HEK293 (cell line): ENCODE measurements around the gene LGALS4.

Experiments used
- CTCF ChIA-PET: fragments of 350-600 bp; formaldehyde crosslinking; extraction: SDS; loops from one replicate; lab custom pipeline; 2021; ENCODE audit warnings: antibody characterized with exemption; lab: Yijun Ruan, JAX
- POLR2A ChIA-PET: fragments of 300-600 bp; formaldehyde crosslinking; extraction: SDS; loops from one replicate; lab custom pipeline; 2020; ENCODE audit warnings: antibody characterized with exemption, inconsistent platforms; lab: Yijun Ruan, JAX
- H3K27ac ChIP-seq: fragments of 200-500 bp; sonication (Bioruptor generic); 2 replicates; pipeline ENCODE4 v1.5.1; 2014; ENCODE audit warnings: low read depth, low read length, control low read depth, inconsistent platforms; ENCODE audit errors: extremely low read depth
- H3K36me3 ChIP-seq, 2 experiments: fragments of 200-500 bp in 1 of 2; sonication (Bioruptor generic) in 1 of 2; 1 replicate in 1 of 2; 2 replicates in 1 of 2; pipeline ENCODE4 v1.5.1; 2014 to 2017; ENCODE audit warnings: inconsistent platforms in 2 of 2, low read length in 2 of 2; ENCODE audit not compliant: control insufficient read depth in 2 of 2, insufficient read depth in 1 of 2
- H3K4me1 ChIP-seq: fragments of 200-500 bp; sonication (Bioruptor generic); 2 replicates; pipeline ENCODE4 v1.5.1; 2014; ENCODE audit warnings: mild to moderate bottlenecking, low read length, inconsistent platforms; ENCODE audit not compliant: control insufficient read depth, insufficient read depth
- H3K4me3 ChIP-seq: 2 replicates; pipeline ENCODE4 v1.5.1; 2011; ENCODE audit warnings: low read depth, mild to moderate bottlenecking, control low read depth, low read length, moderate library complexity
- H3K9me3 ChIP-seq: fragments of 200-500 bp; sonication (Bioruptor generic); 2 replicates; pipeline ENCODE4 v1.5.1; 2014; ENCODE audit warnings: low read depth, low read length, inconsistent platforms; ENCODE audit not compliant: control insufficient read depth, insufficient read depth
- GLIS2 ChIP-seq: fragments of 450-650 bp; formaldehyde crosslinking; IDR thresholded peaks from 2 replicates; pipeline ENCODE4 v1.5.1; 2016; ENCODE audit warnings: missing biosample characterization, missing genetic modification characterization
- HOXC10 ChIP-seq: sonication (generic); formaldehyde crosslinking; IDR thresholded peaks from 2 replicates; pipeline ENCODE4 v1.8.1; 2023; ENCODE audit warnings: mild to moderate bottlenecking, missing genetic modification reagents
- HOXD13 ChIP-seq: sonication (generic); formaldehyde crosslinking; IDR thresholded peaks from 2 replicates; pipeline ENCODE4 v1.8.0; 2022; ENCODE audit warnings: missing genetic modification reagents, borderline replicate concordance
- IKZF3 ChIP-seq: fragments of 450-650 bp; IDR thresholded peaks from 2 replicates; pipeline ENCODE4 v1.5.0; 2018; ENCODE audit warnings: missing biosample characterization, mild to moderate bottlenecking, missing genetic modification characterization, moderate library complexity
- PRDM1 ChIP-seq: fragments of 450-650 bp; formaldehyde crosslinking; IDR thresholded peaks from 2 replicates; pipeline ENCODE4; 2016; ENCODE audit warnings: missing biosample characterization, missing genetic modification characterization
- SP3 ChIP-seq: fragments of 450-650 bp; formaldehyde crosslinking; IDR thresholded peaks from 2 replicates; pipeline ENCODE4 v1.5.1; 2016; ENCODE audit warnings: missing biosample characterization, missing genetic modification characterization
- ZBTB17 ChIP-seq: fragments of 450-650 bp; formaldehyde crosslinking; IDR thresholded peaks from 2 replicates; pipeline ENCODE4 v1.5.1; 2016; ENCODE audit warnings: missing biosample characterization, missing genetic modification characterization
- ZBTB7A ChIP-seq: fragments of 450-650 bp; formaldehyde crosslinking; IDR thresholded peaks from 2 replicates; pipeline ENCODE4 v1.5.1; 2016; ENCODE audit warnings: low read depth, missing biosample characterization, missing genetic modification characterization
- ZIC2 ChIP-seq: fragments of 450-650 bp; formaldehyde crosslinking; IDR thresholded peaks from 2 replicates; pipeline ENCODE4 v1.5.1; 2016; ENCODE audit warnings: missing biosample characterization, missing genetic modification characterization
- ZNF10 ChIP-seq: fragments of 450-650 bp; formaldehyde crosslinking; IDR thresholded peaks from 2 replicates; pipeline ENCODE4 v1.5.1; 2017; ENCODE audit warnings: missing biosample characterization, missing genetic modification characterization
- ZNF214 ChIP-seq: fragments of 450-650 bp; formaldehyde crosslinking; IDR thresholded peaks from 2 replicates; pipeline ENCODE4 v1.5.1; 2017; ENCODE audit warnings: missing biosample characterization, mild to moderate bottlenecking, missing genetic modification characterization, borderline replicate concordance
- ZNF335 ChIP-seq: fragments of 450-650 bp; formaldehyde crosslinking; conservative IDR thresholded peaks from 2 replicates; pipeline ENCODE4 v1.5.1; 2016; ENCODE audit warnings: missing biosample characterization, missing genetic modification characterization
- ZNF366 ChIP-seq: fragments of 450-650 bp; formaldehyde crosslinking; conservative IDR thresholded peaks from 2 replicates; pipeline ENCODE4 v1.5.1; 2016; ENCODE audit warnings: missing biosample characterization, missing genetic modification characterization
- ZNF549 ChIP-seq: fragments of 450-650 bp; IDR thresholded peaks from 2 replicates; pipeline ENCODE4 v1.5.1; 2018; ENCODE audit warnings: missing biosample characterization, missing genetic modification characterization, mild to moderate bottlenecking, inconsistent platforms, moderate library complexity
- ZNF600 ChIP-seq: fragments of 450-650 bp; formaldehyde crosslinking; IDR thresholded peaks from 2 replicates; pipeline ENCODE4 v1.5.1; 2016; ENCODE audit warnings: missing biosample characterization, missing genetic modification characterization
- ZNF677 ChIP-seq: fragments of 450-650 bp; IDR thresholded peaks from 2 replicates; pipeline ENCODE4 v1.5.0; 2018; ENCODE audit warnings: missing biosample characterization, mild to moderate bottlenecking, missing genetic modification characterization, moderate library complexity
- ZXDB ChIP-seq: fragments of 450-650 bp; formaldehyde crosslinking; IDR thresholded peaks from 2 replicates; pipeline ENCODE4 v1.5.1; 2016; ENCODE audit warnings: missing biosample characterization, missing genetic modification characterization
- TF ChIP-seq, protein P1 (sequence below): fragments of 450-650 bp; formaldehyde crosslinking; IDR thresholded peaks from 2 replicates; pipeline ENCODE4 v1.5.1; 2016; ENCODE audit warnings: missing biosample characterization, missing genetic modification characterization
- TF ChIP-seq, protein P2 (sequence below): fragments of 450-650 bp; formaldehyde crosslinking; IDR thresholded peaks from 2 replicates; pipeline ENCODE4 v1.5.1; 2016; ENCODE audit warnings: missing biosample characterization, missing genetic modification characterization
- TF ChIP-seq, protein P3 (sequence below): fragments of 450-650 bp; formaldehyde crosslinking; IDR thresholded peaks from 2 replicates; pipeline ENCODE4 v1.5.1; 2016; ENCODE audit warnings: missing biosample characterization, missing genetic modification characterization
- TF ChIP-seq, protein P4 (sequence below): fragments of 450-650 bp; IDR thresholded peaks from 2 replicates; pipeline ENCODE4 v1.5.1; 2018; ENCODE audit warnings: missing biosample characterization, mild to moderate bottlenecking, missing genetic modification characterization

LGALS4 gene

GRCh38 chr19:38836983-38837626 lies 24.4 kb upstream of the LGALS4 start:
- no peaks in the 10 kb centered on the region for H3K9me3 ChIP-seq
- TF ChIP-seq, protein P1, sequence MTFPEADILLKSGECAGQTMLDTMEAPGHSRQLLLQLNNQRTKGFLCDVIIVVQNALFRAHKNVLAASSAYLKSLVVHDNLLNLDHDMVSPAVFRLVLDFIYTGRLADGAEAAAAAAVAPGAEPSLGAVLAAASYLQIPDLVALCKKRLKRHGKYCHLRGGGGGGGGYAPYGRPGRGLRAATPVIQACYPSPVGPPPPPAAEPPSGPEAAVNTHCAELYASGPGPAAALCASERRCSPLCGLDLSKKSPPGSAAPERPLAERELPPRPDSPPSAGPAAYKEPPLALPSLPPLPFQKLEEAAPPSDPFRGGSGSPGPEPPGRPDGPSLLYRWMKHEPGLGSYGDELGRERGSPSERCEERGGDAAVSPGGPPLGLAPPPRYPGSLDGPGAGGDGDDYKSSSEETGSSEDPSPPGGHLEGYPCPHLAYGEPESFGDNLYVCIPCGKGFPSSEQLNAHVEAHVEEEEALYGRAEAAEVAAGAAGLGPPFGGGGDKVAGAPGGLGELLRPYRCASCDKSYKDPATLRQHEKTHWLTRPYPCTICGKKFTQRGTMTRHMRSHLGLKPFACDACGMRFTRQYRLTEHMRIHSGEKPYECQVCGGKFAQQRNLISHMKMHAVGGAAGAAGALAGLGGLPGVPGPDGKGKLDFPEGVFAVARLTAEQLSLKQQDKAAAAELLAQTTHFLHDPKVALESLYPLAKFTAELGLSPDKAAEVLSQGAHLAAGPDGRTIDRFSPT (tag by site-specific recombination): 0 out of 2 replicates have a peak, but pooled peaks have one; percentile 8
- TF ChIP-seq ZIC2 (tag by site-specific recombination) (peak; percentile 77), ZNF10 (tag by site-specific recombination) (peak; percentile 27; the same call in 1 of the 2 replicates), SP3 (tag by site-specific recombination) (no peak), ZBTB17 (tag by site-specific recombination) (peak; percentile 48), HOXD13 (CRISPR knock-in tag) (no peak), ZNF335 (tag by site-specific recombination) (peak; percentile 86), HOXC10 (CRISPR knock-in tag) (no peak), ZNF214 (tag by site-specific recombination) (no peak), ZNF600 (tag by site-specific recombination) (peak; percentile 59; the same call in 1 of the 2 replicates)
- TF ChIP-seq, protein P2, sequence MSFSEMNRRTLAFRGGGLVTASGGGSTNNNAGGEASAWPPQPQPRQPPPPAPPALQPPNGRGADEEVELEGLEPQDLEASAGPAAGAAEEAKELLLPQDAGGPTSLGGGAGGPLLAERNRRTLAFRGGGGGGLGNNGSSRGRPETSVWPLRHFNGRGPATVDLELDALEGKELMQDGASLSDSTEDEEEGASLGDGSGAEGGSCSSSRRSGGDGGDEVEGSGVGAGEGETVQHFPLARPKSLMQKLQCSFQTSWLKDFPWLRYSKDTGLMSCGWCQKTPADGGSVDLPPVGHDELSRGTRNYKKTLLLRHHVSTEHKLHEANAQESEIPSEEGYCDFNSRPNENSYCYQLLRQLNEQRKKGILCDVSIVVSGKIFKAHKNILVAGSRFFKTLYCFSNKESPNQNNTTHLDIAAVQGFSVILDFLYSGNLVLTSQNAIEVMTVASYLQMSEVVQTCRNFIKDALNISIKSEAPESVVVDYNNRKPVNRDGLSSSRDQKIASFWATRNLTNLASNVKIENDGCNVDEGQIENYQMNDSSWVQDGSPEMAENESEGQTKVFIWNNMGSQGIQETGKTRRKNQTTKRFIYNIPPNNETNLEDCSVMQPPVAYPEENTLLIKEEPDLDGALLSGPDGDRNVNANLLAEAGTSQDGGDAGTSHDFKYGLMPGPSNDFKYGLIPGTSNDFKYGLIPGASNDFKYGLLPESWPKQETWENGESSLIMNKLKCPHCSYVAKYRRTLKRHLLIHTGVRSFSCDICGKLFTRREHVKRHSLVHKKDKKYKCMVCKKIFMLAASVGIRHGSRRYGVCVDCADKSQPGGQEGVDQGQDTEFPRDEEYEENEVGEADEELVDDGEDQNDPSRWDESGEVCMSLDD (tag by site-specific recombination): no peak
- POLR2A ChIA-PET: interaction anchor here (1.2 to 4.6 kb wide), 4 partner anchors 11 to 93 kb away, joined by 3 to 67 read pairs (median 6); partner anchors contain the start of genes HNRNPL, MRPS12 and SARS2
- peaks cover 69 to 73% of the 10 kb centered on the region in 2 experiments for H3K36me3 ChIP-seq
- H3K4me1 ChIP-seq: peaks cover 13% of the 10 kb centered on the region
- H3K4me3 ChIP-seq: no peak overlapping the region
- H3K27ac ChIP-seq: peak overlapping the region; percentile 63
- CTCF ChIA-PET: interaction anchor here (0.6 to 1.2 kb wide), 6 partner anchors 50 to 432 kb away, joined by 3 to 6 read pairs (median 3); no protein-coding TSS in a partner anchor

GRCh38 chr19:38836159-38836982 lies 23.6 kb upstream of the LGALS4 start:
- Histone ChIP-seq H3K4me3 (no peak overlapping the region), H3K9me3 (no peaks in the 10 kb centered on the region), H3K4me1 (peaks cover 15% of the 10 kb centered on the region), H3K36me3 (peaks cover 61 to 66% of the 10 kb centered on the region in 2 experiments), H3K27ac (peak overlapping the region; percentile 63)
- POLR2A ChIA-PET: interaction anchor here (0.7 to 7.4 kb wide), 8 partner anchors 10 to 306 kb away, joined by 3 to 159 read pairs (median 4); partner anchors contain the start of genes HNRNPL, NFKBIB and SIRT2
- CTCF ChIA-PET: interaction anchor here (1.2 kb wide), 2 partner anchors 88 to 198 kb away, joined by 3 read pairs; no protein-coding TSS in a partner anchor
- TF ChIP-seq ZNF677 (0 out of 2 replicates have a peak, but pooled peaks have one; percentile 0), ZBTB7A (tag by site-specific recombination) (no peak), ZXDB (0 out of 2 replicates have a peak, but pooled peaks have one; percentile 9), ZNF549 (no peak), IKZF3 (peak; percentile 91), ZNF366 (tag by site-specific recombination) (peak; percentile 69), GLIS2 (no peak), PRDM1 (tag by site-specific recombination) (0 out of 2 replicates have a peak, but pooled peaks have one; percentile 20)
- TF ChIP-seq, protein P2 (tag by site-specific recombination): no peak
- TF ChIP-seq, protein P3, sequence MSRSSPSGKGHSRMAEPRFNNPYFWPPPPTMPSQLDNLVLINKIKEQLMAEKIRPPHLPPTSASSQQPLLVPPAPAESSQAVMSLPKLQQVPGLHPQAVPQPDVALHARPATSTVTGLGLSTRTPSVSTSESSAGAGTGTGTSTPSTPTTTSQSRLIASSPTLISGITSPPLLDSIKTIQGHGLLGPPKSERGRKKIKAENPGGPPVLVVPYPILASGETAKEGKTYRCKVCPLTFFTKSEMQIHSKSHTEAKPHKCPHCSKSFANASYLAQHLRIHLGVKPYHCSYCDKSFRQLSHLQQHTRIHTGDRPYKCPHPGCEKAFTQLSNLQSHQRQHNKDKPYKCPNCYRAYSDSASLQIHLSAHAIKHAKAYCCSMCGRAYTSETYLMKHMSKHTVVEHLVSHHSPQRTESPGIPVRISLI (tag by site-specific recombination): peak; percentile 93
- TF ChIP-seq, protein P4, sequence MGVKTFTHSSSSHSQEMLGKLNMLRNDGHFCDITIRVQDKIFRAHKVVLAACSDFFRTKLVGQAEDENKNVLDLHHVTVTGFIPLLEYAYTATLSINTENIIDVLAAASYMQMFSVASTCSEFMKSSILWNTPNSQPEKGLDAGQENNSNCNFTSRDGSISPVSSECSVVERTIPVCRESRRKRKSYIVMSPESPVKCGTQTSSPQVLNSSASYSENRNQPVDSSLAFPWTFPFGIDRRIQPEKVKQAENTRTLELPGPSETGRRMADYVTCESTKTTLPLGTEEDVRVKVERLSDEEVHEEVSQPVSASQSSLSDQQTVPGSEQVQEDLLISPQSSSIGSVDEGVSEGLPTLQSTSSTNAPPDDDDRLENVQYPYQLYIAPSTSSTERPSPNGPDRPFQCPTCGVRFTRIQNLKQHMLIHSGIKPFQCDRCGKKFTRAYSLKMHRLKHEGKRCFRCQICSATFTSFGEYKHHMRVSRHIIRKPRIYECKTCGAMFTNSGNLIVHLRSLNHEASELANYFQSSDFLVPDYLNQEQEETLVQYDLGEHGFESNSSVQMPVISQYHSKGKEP (tag by site-specific recombination): no peak
